Measurements from ENCODE around the gene ZNF516. TPM values are rescaled to one million over a fixed set of nuclear protein-coding genes. Genes with fewer than 3 reads are reported as not detected.
A peak's percentile ranks its signal among the peaks of the same experiment; 100 is the strongest.

The ZNF516 gene
- polyA plus RNA-seq, 3 donors: 35.0 to 37.2 (median 37.2) TPM

- no peak for DNase-seq (ENCODE audit: low read depth in 3 of 3, low spot score in 2 of 3)
Measured at GRCh38 chr18:76405280-76405679, 89.8 kb downstream of the ZNF516 start.

- no peak for DNase-seq (ENCODE audit: low read depth in 3 of 3, low spot score in 2 of 3)
Measured at GRCh38 chr18:76404345-76404831, 90.7 kb downstream of the ZNF516 start.

- no peak for DNase-seq (ENCODE audit: low read depth in 3 of 3, low spot score in 2 of 3)
Measured at GRCh38 chr18:76402026-76402990, 92.7 kb downstream of the ZNF516 start.

- no peak for DNase-seq (ENCODE audit: low read depth in 3 of 3, low spot score in 2 of 3)
Measured at GRCh38 chr18:76401498-76401897, 93.5 kb downstream of the ZNF516 start.

GRCh38 chr18:76399613-76400391 lies 95.2 kb downstream of the ZNF516 start:
- DNase-seq (ENCODE audit: low read depth in 3 of 3, low spot score in 2 of 3): no peak

GRCh38 chr18:76398896-76399612 lies 96.0 kb downstream of the ZNF516 start:
- peak in 2 of 3 donors; percentile 56 to 61 for DNase-seq (ENCODE audit: low read depth in 3 of 3, low spot score in 2 of 3)

GRCh38 chr18:76398295-76398694 lies 96.7 kb downstream of the ZNF516 start:
- DNase-seq (ENCODE audit: low read depth in 3 of 3, low spot score in 2 of 3): no peak

- DNase-seq (ENCODE audit: low read depth in 3 of 3, low spot score in 2 of 3): no peak
Measured at GRCh38 chr18:76397631-76398030, 97.4 kb downstream of the ZNF516 start.

- DNase-seq (ENCODE audit: low read depth in 3 of 3, low spot score in 2 of 3): no peak
Measured at GRCh38 chr18:76396792-76397191, 98.2 kb downstream of the ZNF516 start.

- no peak for DNase-seq (ENCODE audit: low read depth in 3 of 3, low spot score in 2 of 3)
Measured at GRCh38 chr18:76395609-76396008, 99.4 kb downstream of the ZNF516 start.

GRCh38 chr18:76394780-76395476 lies 100.1 kb downstream of the ZNF516 start:
- DNase-seq (ENCODE audit: low read depth in 3 of 3, low spot score in 2 of 3): no peak

- DNase-seq (ENCODE audit: low read depth in 3 of 3, low spot score in 2 of 3): no peak
Measured at GRCh38 chr18:76392349-76392748, 102.7 kb downstream of the ZNF516 start.

- DNase-seq (ENCODE audit: low read depth in 3 of 3, low spot score in 2 of 3): no peak
Measured at GRCh38 chr18:76391746-76392145, 103.3 kb downstream of the ZNF516 start.

GRCh38 chr18:76391038-76391437 lies 104.0 kb downstream of the ZNF516 start:
- no peak for DNase-seq (ENCODE audit: low read depth in 3 of 3, low spot score in 2 of 3)

- DNase-seq (ENCODE audit: low read depth in 3 of 3, low spot score in 2 of 3): no peak
Measured at GRCh38 chr18:76390452-76391035, 104.5 kb downstream of the ZNF516 start.

- DNase-seq (ENCODE audit: low read depth in 3 of 3, low spot score in 2 of 3): no peak
Measured at GRCh38 chr18:76389716-76390115, 105.3 kb downstream of the ZNF516 start.

GRCh38 chr18:76388891-76389423 lies 106.1 kb downstream of the ZNF516 start:
- DNase-seq (ENCODE audit: low read depth in 3 of 3, low spot score in 2 of 3): no peak

- no peak for DNase-seq (ENCODE audit: low read depth in 3 of 3, low spot score in 2 of 3)
Measured at GRCh38 chr18:76388261-76388660, 106.8 kb downstream of the ZNF516 start.

GRCh38 chr18:76387608-76388007 lies 107.4 kb downstream of the ZNF516 start:
- no peak for DNase-seq (ENCODE audit: low read depth in 3 of 3, low spot score in 2 of 3)

- DNase-seq (ENCODE audit: low read depth in 3 of 3, low spot score in 2 of 3): no peak
Measured at GRCh38 chr18:76386886-76387285, 108.2 kb downstream of the ZNF516 start.
